Spleen (tissue), 7 donors: Measurements from ENCODE around the gene SPATA33.

Source experiments
- CTCF ChIP-seq, 11 experiments: fragments of 200-600 bp in 7 of 11; fragments of 450-650 bp in 4 of 11; sonication (generic) in 4 of 11; IDR thresholded peaks in 8 of 11; conservative IDR thresholded peaks in 3 of 11; 1 replicate in 7 of 11; 2 replicates in 4 of 11; pipeline versions ENCODE4 v1.4.0 to v1.8.0; 2016 to 2021; ENCODE audit warnings: antibody characterized with exemption in 11 of 11, inconsistent platforms in 4 of 11, mild to moderate bottlenecking in 1 of 11
- POLR2A ChIP-seq, 3 donors: fragments of 450-650 bp; IDR thresholded peaks; one replicate each; pipeline ENCODE4 v1.5.1; 2017; ENCODE audit warnings: antibody characterized with exemption in 3 of 3, mild to moderate bottlenecking in 1 of 3
- donor health status: DM: no; HTN: no; CAD: no; lungs with moderate emphysema.
- donor health status: DM: no; HTN: no; CAD: no.
- donor health status: DM: no; HTN: no; CAD: no.

GRCh38 chr16:89668790-89669158 is 11.1 kb downstream of the SPATA33 start:
- TF ChIP-seq CTCF (IDR thresholded peaks at IDR 0.05 in 8 of 11, conservative IDR thresholded peaks at IDR 0.05 in 3 of 11), result no peak
- no peak for TF ChIP-seq POLR2A (IDR thresholded peaks at IDR 0.05)
